GM21723 (cell line): Measurements from ENCODE around the gene NT5C3A.
"Not testable (repeated sequence)": the region's sequence is repeated elsewhere in the genome, so short reads cannot be mapped to it uniquely, and the experiment has no call there.

Experiments
- ATAC-seq: cut with Tn5 transposase; IDR thresholded peaks from one replicate; pipeline ENCODE4 v1.9.1; 2021; ENCODE audit warnings: mild to moderate bottlenecking, moderate library complexity; ENCODE audit not compliant: unreplicated experiment

The NT5C3A gene

GRCh38 chr7:33043501-33044400 lies 18.8 kb downstream of the NT5C3A start:
- no peak for ATAC-seq

DNA sequence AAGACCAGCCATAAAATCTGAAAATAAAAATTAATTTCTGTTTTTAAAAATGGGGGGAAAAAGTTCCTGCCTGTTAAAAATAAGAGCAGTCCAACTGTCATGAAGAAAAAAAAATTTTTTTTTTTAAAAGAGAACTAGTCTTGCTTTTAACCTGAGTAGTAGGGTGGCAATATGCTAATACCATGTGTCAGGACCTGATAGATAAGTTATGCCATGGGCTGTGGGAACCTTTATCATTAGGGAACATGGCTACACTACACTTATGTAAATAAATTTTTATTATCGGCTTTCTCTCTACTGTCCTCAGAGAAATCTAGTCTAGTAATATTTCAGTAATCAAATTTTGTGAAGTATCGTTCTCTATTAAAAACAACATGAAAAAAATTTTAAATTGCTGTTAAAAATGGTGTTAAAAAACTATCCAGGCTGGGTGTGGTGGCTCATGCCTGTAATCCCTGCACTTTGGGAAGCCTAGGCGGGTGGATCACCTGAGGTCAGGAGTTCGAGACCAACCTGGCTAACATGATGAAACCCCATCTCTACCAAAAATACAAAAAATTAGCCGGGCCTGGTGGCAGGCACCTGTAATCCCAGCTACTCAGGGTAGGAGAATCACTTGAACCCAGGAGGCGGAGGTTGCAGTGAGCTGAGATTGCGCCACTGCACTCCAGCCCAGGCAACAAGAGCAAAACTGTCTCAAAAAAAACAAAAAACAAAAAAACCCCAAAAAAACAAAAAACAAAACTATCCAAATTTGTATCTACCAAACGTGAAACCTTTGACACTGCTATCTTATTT lies 20.7 kb downstream of the NT5C3A start:
- ATAC-seq, result no peak

DNA sequence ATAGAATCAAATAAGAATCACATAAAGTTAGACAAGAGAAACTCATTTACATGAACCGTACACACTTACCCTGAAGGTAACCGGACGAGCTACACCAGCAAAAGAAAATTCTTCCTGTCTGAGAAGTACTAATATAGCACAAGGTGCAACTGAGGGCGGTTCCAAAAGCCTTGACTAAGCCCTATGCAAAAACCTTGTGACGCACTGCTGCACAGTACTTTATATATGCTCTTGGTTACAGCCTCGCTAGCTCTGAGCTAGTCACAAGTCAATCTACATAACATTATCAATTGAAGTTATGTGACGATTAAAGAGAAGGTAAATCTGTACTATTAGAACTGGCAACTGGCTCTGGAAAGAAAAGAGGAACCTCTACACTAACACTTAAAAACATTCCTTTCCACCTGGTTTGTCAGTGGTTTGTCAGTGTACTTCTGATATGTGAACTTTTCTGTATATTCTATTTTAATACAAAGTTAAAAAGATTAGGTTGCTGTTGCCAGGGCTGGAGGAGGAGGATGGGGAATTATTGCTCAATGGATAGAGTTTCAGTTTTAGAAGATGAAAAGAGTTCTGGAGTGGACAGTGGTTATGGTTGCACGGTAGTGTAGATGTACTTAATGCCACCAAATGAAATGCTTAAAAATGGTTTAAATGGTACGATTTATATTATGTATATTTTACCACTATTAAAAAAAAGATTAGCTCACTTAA lies 21.6 kb downstream of the NT5C3A start:
- ATAC-seq, result peak; percentile 89

GRCh38 chr7:33039903-33040292 lies 22.7 kb downstream of the NT5C3A start:
- ATAC-seq, result no peak

GRCh38 chr7:33039257-33039902 lies 23.2 kb downstream of the NT5C3A start:
- peak; percentile 42 for ATAC-seq

DNA sequence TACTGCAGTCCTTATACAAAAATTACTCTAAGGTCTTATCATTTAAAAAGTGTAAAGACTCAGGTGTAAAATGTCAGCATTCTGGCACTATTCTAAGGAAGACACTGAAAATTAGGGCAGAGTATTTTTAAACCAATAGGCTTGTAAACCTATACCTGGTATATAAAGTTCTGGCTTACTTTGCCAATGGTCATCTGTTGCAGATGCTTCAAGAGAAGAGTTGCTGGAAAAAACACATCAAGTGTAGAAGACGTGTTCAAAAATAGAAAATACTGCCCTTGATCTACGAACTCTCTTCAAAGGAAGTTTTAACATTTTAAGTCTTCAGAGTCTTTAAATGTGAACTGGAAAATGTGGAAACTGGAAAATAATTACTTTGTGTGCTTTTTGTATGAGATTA lies 23.9 kb downstream of the NT5C3A start:
- ATAC-seq, result no peak

DNA sequence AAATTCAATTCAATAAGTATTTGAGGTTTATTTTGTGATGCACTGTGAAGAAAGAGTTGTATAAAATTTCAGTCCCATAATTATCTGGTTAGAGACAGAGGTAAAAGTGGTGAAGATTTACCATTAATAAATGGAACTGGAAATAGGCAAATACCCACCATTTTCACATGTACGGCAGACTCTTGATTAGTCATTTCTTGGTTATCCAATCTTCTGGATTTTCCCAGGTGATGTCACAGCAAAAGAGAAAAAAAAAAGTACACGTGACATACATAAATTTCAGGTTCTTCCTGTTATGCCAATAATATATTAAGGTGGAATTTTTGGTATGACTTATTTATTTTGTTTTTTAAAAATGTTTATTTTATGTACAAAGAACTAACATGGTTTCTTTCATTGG lies 26.8 kb downstream of the NT5C3A start:
- ATAC-seq, result no peak

DNA sequence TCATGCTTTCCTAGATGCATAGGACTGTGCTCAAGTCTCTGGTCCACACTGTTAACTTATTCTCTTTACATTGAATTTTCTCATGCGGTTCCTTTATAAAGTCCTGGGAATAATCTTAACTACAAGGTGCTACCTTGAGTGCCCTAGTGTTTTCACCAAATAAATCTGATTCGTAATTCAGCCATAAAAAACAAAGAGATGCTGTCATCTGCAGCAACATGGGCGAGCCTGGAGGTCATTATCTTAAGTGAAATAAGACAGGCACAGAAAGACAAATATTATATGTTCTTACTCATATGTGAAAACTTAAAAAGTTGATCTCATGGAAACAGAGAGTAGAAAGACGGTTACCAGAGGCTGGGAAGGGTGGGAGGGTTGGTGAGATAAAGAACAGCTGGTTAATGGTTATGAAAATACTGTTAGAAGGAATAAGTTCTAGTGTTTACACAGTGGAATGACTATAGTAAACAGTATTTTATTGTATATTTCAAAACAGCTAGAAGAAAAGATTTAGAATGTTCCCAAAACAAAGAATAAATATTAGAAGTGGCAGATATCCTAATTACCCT lies 38.3 kb downstream of the NT5C3A start:
- no peak for ATAC-seq

GRCh38 chr7:33012364-33012763 lies 50.2 kb downstream of the NT5C3A start:
- no peak for ATAC-seq

DNA sequence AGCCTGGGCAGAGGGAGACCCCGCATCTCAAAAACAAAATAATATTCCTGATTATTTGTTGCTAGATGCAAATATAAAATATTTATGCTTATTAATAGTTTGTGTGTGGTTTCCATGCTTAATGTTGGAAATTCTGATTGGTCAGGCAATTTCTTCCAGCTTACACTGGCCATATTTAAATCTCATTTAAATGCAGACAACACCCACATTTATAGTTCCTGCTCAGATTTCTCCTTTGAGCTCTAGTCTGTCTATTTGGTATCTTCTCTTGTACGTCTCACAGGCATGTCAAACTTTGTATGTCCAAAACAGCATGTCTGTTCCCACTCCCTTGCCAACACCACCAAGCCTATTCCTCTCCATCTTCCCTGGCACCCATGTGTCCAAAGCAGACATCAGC lies 52.8 kb downstream of the NT5C3A start:
- no peak for ATAC-seq

GRCh38 chr7:33005690-33006089 lies 56.9 kb downstream of the NT5C3A start:
- ATAC-seq, result not testable (repeated sequence)

- not testable (repeated sequence) for ATAC-seq
These were observed 57.4 kb downstream of the NT5C3A start for GRCh38 chr7:33005193-33005592.

DNA sequence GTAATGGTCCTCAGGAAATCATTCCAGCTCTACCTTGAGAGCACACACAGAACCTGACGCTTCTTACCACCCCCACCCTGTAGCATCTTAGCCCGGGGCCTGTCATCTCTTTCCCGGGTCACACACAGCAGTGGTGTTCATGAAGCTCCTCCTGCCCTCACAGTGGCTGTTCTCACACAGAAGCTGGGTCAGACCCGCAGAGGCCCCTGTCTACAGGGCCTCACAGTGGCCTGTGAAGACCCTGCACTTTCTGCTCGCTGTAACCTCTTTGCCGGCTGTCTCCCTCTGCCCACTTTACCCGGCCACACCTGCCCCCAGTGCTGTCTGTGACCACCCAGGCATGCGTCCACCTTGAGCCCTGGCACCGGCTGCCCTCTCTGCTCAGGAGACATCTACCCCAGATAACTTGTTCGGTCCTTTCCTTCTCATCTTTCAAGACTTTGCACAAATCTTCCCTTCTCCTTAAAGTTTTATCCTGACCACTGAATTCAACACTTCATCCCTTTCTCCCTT lies 58.4 kb downstream of the NT5C3A start:
- not testable (repeated sequence) for ATAC-seq

DNA sequence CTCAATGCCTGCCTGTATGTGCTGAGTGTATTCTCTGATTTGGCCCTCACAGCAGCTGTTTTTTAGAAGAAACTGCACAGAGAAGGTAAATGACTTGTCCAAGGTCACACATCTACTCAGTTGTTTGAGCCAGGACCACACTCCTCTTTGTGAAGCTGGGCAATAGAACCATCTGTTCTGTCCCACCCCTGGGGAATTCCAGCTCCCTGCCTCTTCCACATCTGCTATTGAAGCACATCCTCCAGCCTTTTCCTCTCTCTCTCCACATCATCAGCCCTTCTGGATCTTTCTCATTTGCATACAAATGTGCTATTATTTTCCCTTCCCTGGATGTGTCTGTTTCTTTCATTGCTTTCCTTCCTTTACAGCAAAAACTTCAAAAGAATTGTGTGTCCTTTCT lies 59.5 kb downstream of the NT5C3A start:
- ATAC-seq, result not testable (repeated sequence)

GRCh38 chr7:32999380-32999779 lies 63.2 kb downstream of the NT5C3A start:
- not testable (repeated sequence) for ATAC-seq

GRCh38 chr7:32998361-32999171 lies 64.0 kb downstream of the NT5C3A start:
- ATAC-seq, result peak; percentile 48

DNA sequence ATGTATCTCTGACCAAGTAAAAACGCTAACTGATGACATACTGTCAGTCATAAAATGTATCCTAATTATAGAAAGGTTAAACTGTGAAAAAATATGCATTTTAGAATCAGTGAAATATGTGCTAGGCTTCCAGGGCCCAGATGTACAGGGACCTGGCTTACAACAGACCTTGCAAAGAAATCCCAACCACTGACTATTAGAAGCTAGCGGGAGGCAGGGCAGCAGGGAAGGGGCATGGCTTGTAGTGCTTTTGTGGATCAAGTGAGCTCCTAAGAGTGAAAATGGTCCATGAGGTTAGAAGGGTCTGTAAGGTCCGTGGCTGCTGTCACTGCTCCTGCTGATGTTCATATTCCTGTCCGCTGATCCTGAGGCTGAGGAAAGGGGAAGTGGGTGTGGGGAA lies 64.6 kb downstream of the NT5C3A start:
- ATAC-seq, result peak; percentile 21

DNA sequence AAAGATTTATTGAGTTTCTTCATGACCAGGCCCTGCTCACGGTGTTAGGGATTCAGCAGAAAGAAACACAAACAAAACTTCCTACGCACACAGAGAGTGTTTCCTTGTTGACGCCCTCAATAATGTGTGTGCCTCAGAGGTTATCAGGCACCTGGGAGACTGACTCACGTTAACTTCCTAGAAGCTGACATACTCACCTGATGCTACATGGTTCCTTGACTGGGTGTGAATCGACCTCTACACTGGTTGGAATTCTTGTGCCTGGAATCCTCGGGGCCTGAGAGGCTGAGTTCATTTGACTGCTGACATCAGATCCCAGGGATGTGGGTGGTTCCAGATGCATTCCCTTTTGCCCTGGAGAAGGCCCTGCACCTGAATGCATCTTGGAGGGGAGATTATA lies 69.8 kb downstream of the NT5C3A start:
- not testable (repeated sequence) for ATAC-seq

GRCh38 chr7:32991975-32992700 lies 70.4 kb downstream of the NT5C3A start:
- not testable (repeated sequence) for ATAC-seq
